ENCODE results near the gene JAM2. TPM values are rescaled to one million over a fixed set of nuclear protein-coding genes. Genes with fewer than 3 reads are reported as not detected.

JAM2 gene
- total RNA-seq, 1 experiment from 2014 or later: 4.8 TPM

Other genes starting within 250 kb of the JAM2 start
- 34.7 to 39.2 TPM (median 37.2 TPM) in 3 replicates for gene MRPL39, start 31.8 kb upstream of the JAM2 start, total RNA-seq (2021)
- gene ATP5PF, start 95.6 kb downstream of the JAM2 start, total RNA-seq (2021): 129 to 142 TPM (median 132 TPM) in 3 replicates
- gene GABPA, start 95.7 kb downstream of the JAM2 start, total RNA-seq (2021): 19.9 to 24.8 TPM (median 21.4 TPM) in 3 replicates

Measured in WTC11 (cell line).